Fibroblast of lung (primary cell): ENCODE measurements around the gene RNF148. TPM values are rescaled to one million over a fixed set of nuclear protein-coding genes. Genes with fewer than 3 reads are reported as not detected.

ENCODE experiments used
- DNase-seq, 2 donors: peaks; one replicate each; pipeline versions ENCODE4 v3.0.0 to v3.0.0-alpha.2; 2010; ENCODE audit warnings: low read depth in 2 of 2
- H2AFZ ChIP-seq: 2 replicates; pipeline ENCODE4 v1.5.1; 2012; ENCODE audit warnings: low read length, control low read depth, inconsistent platforms
- H3K27ac ChIP-seq: 2 replicates; pipeline ENCODE4 v1.5.1; 2011; ENCODE audit warnings: low read length, control low read depth; ENCODE audit not compliant: insufficient read depth
- H3K27me3 ChIP-seq: 2 replicates; pipeline ENCODE4 v1.5.1; 2011; ENCODE audit warnings: mild to moderate bottlenecking, low read length; ENCODE audit not compliant: control insufficient read depth, insufficient read depth
- H3K36me3 ChIP-seq: 2 replicates; pipeline ENCODE4 v1.5.1; 2011; ENCODE audit warnings: low read length; ENCODE audit not compliant: control insufficient read depth, insufficient read depth
- H3K4me1 ChIP-seq: 2 replicates; pipeline ENCODE4 v1.5.1; 2011; ENCODE audit warnings: low read length; ENCODE audit not compliant: control insufficient read depth, insufficient read depth; ENCODE audit errors: extremely low read depth
- H3K4me2 ChIP-seq: 2 replicates; pipeline ENCODE4 v1.5.1; 2011; ENCODE audit warnings: low read length, control low read depth; ENCODE audit not compliant: insufficient read depth; ENCODE audit errors: extremely low read depth
- H3K4me3 ChIP-seq, 4 experiments: fragments of 200-600 bp in 1 of 4; sonication (generic) in 1 of 4; replicated peaks in 1 of 4; 2 replicates each; pipeline ENCODE4 v1.5.1; 2011 to 2016; ENCODE audit warnings: low read length in 4 of 4, low read depth in 3 of 4, mild to moderate bottlenecking in 3 of 4, control low read depth in 2 of 4, inconsistent platforms in 1 of 4, mixed read lengths in 1 of 4; ENCODE audit not compliant: insufficient read depth in 1 of 4; ENCODE audit errors: control extremely low read depth in 1 of 4
- H3K79me2 ChIP-seq: 2 replicates; pipeline ENCODE4 v1.5.1; 2012; ENCODE audit warnings: mild to moderate bottlenecking, low read length, inconsistent platforms; ENCODE audit not compliant: control insufficient read depth, insufficient read depth
- H3K9ac ChIP-seq: 2 replicates; pipeline ENCODE4 v1.5.1; 2011; ENCODE audit warnings: mild to moderate bottlenecking, low read length, control low read depth; ENCODE audit not compliant: insufficient read depth
- H3K9me3 ChIP-seq: 2 replicates; pipeline ENCODE4 v1.5.1; 2012; ENCODE audit warnings: low read depth, low read length; ENCODE audit not compliant: control insufficient read depth, insufficient read depth
- H4K20me1 ChIP-seq: 2 replicates; pipeline ENCODE4 v1.5.1; 2011; ENCODE audit warnings: low read length; ENCODE audit not compliant: control insufficient read depth, insufficient read depth; ENCODE audit errors: extremely low read depth
- EZH2 ChIP-seq: IDR thresholded peaks from 2 replicates; pipeline ENCODE4 v1.5.1; 2012; ENCODE audit warnings: low read length, control low read depth, mild to moderate bottlenecking; ENCODE audit errors: missing control alignments
- polyA plus RNA-seq, 2 donors: library from polyadenylated mRNA; depleted of rRNA in 1 of 2; stranded (reverse) in 1 of 2; unstranded in 1 of 2; fragments of >200 nt; gene quantifications; 2 replicates each; pipeline ENCODE4 v1.2.1, GENCODE V29; 2011 to 2012; ENCODE audit warnings: missing spikeins in 1 of 2
- total RNA-seq: library from RNA; depleted of rRNA; stranded (reverse); fragments of >200 nt; gene quantifications from 2 replicates; pipeline ENCODE4 v1.2.1, GENCODE V29; 2014
- TF ChIP-seq, protein P1 (sequence below), 2 donors: IDR thresholded peaks in 1 of 2; conservative IDR thresholded peaks in 1 of 2; 1 replicate in 1 of 2; 2 replicates in 1 of 2; pipeline ENCODE4 v1.5.1; 2011 to 2012; ENCODE audit warnings: low read length in 2 of 2, control low read depth in 1 of 2, inconsistent platforms in 1 of 2, low read depth in 1 of 2, mild to moderate bottlenecking in 1 of 2

The RNF148 gene
- total and polyA plus RNA-seq, 2 donors (not counting 1 experiment from before 2014, with no cell fraction given): 0.09 to 0.83 TPM

DNA sequence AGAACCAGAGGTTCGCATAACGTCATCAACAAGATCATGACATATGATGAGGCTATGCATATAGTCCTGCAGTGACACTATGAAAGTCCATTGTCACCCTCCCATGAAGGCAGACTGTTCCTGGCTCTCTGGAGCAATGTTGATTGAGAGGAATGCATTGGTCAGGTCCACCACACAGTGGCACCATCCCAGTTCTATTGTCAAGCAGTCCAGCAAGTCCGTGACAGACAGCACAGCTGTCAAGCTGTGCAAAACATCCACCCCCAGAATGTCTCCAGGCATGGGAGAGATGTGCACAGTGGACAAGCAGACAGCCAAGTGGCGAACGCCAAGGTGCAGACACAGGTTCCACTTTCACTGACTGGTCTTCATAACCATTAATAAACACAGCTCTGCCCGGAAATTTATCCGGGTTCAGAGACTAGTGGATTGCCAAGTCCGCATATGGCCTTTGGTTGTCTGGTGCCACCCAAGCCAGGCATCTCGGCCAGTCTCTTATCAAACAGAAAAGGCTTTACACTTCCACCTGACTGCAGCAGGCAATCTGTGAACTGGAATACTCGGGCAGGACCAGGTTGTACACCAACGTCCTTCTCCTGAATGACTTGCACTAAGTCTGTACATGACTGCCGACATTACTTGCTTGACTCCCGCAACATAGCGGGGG, 11.0 kb downstream of the RNF148 start:
- H3K36me3 ChIP-seq: no peaks in the 10 kb centered on the region
- no peaks in the 10 kb centered on the region for H3K4me1 ChIP-seq
- no peak overlapping the region for H3K9ac ChIP-seq
- H3K79me2 ChIP-seq: no peaks in the 10 kb centered on the region
- no peak overlapping the region for H3K4me2 ChIP-seq
- no peaks in the 10 kb centered on the region for H3K27me3 ChIP-seq
- no peaks in the 10 kb centered on the region for H3K9me3 ChIP-seq
- H3K27ac ChIP-seq: no peak overlapping the region
- no peak overlapping the region for H3K4me3 ChIP-seq
- no peak for DNase-seq
- H2AFZ ChIP-seq: no peak overlapping the region
- no peaks in the 10 kb centered on the region for H4K20me1 ChIP-seq
- TF ChIP-seq EZH2: no peak
- TF ChIP-seq, protein P1, sequence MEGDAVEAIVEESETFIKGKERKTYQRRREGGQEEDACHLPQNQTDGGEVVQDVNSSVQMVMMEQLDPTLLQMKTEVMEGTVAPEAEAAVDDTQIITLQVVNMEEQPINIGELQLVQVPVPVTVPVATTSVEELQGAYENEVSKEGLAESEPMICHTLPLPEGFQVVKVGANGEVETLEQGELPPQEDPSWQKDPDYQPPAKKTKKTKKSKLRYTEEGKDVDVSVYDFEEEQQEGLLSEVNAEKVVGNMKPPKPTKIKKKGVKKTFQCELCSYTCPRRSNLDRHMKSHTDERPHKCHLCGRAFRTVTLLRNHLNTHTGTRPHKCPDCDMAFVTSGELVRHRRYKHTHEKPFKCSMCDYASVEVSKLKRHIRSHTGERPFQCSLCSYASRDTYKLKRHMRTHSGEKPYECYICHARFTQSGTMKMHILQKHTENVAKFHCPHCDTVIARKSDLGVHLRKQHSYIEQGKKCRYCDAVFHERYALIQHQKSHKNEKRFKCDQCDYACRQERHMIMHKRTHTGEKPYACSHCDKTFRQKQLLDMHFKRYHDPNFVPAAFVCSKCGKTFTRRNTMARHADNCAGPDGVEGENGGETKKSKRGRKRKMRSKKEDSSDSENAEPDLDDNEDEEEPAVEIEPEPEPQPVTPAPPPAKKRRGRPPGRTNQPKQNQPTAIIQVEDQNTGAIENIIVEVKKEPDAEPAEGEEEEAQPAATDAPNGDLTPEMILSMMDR (conservative IDR thresholded peaks at IDR 0.05 in 1 of 2, IDR thresholded peaks at IDR 0.05 in 1 of 2; ENCODE audit: low read depth in 1 of 2, low read length in 2 of 2): no peak

DNA sequence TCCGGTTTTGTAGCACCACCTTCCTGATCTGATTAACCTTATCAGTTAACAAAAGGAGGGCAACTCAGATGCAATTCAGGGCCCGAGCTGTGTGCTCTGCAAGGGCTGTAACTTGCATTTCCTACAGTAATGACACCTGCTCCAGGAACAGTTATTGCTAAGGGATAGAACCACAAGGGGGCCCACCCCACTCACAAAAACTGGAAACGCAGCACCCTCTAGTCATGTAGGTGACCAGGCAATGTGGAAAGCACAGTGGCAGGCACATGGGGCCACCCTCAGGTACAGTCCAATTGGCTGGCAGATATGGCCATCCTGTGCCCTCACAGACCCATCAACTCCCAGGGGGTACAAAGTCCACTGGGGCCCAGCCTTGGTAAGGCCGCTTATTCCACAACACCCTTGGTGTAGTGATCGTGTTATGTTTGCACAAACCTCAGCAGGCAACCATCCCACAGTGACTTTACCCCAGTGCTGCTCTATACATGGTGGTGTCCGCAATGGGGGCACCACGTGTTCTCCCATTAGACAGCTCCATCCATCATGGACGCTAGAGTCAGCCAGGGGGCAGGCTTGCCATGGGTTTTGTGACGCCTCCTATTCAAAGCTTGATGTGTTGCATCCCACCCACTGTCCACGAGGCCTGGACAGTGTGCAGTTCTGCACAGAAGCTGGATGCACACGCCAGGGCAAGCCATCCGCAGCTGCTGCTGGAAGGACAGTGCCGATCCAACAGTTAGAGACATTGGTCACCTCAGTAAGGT, 13.2 kb downstream of the RNF148 start:
- Histone ChIP-seq H3K27me3 (no peaks in the 10 kb centered on the region), H3K4me2 (no peak overlapping the region), H4K20me1 (no peaks in the 10 kb centered on the region), H3K9me3 (no peaks in the 10 kb centered on the region), H3K4me3 (no peak overlapping the region), H3K27ac (no peak overlapping the region), H3K36me3 (no peaks in the 10 kb centered on the region), H3K9ac (no peak overlapping the region), H2AFZ (no peak overlapping the region), H3K4me1 (no peaks in the 10 kb centered on the region), H3K79me2 (no peaks in the 10 kb centered on the region)
- DNase-seq: no peak
- no peak for TF ChIP-seq EZH2
- TF ChIP-seq, protein P1 (conservative IDR thresholded peaks at IDR 0.05 in 1 of 2, IDR thresholded peaks at IDR 0.05 in 1 of 2; ENCODE audit: low read depth in 1 of 2, low read length in 2 of 2): no peak

DNA sequence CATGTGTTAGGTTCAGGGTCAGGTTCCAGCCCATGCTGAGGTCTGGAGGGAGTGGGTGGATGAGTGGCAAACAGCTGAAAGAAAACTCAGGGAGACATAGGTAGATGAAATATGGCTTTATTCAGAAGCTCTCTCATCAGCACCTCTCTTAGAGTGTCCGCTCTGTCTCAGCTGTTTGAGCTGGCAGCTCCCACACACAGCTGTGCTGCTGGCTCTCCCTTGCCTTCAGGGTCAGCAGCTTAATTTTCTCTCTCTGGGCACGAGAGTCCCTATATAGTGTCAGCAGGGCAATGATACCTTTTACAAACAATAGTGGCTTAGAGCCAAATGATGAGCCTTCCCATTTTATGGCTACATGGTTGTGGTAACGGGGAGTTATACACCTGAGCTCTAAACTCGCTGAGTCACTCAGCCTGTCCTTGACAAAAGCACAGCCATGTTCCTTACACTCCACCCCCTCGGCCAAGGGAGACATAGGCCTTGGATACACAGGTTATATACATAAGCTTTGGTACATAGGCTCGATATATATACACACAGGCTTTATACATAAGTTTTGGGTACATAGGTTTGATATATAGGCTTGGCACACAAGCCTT, 14.2 kb downstream of the RNF148 start:
- no peak for DNase-seq
- Histone ChIP-seq H3K9me3 (no peaks in the 10 kb centered on the region), H3K4me3 (no peak overlapping the region), H3K27me3 (no peaks in the 10 kb centered on the region), H3K79me2 (no peaks in the 10 kb centered on the region), H3K36me3 (no peaks in the 10 kb centered on the region), H3K9ac (no peak overlapping the region), H3K4me2 (no peak overlapping the region), H2AFZ (no peak overlapping the region), H3K4me1 (no peaks in the 10 kb centered on the region), H3K27ac (no peak overlapping the region), H4K20me1 (no peaks in the 10 kb centered on the region)
- TF ChIP-seq, protein P1 (conservative IDR thresholded peaks at IDR 0.05 in 1 of 2, IDR thresholded peaks at IDR 0.05 in 1 of 2; ENCODE audit: low read depth in 1 of 2, low read length in 2 of 2): no peak
- TF ChIP-seq EZH2: no peak
